Measurements from ENCODE around the gene TMBIM4. TPM values are rescaled to one million over a fixed set of nuclear protein-coding genes. Genes with fewer than 3 reads are reported as not detected.
A peak's percentile ranks its signal among the peaks of the same experiment; 100 is the strongest.

Gene TMBIM4
- total RNA-seq, 2 donors from 2014 or later = 18.7 to 21.9 TPM

GRCh38 chr12:66108386-66108785 lies 61.4 kb downstream of the TMBIM4 start:
- H3K4me1 ChIP-seq (ENCODE audit: control insufficient read depth, insufficient read depth, low read length) = peaks cover 13% of the 10 kb centered on the region
- no peak for TF ChIP-seq CTCF (conservative IDR thresholded peaks at IDR 0.05)
- H3K27me3 ChIP-seq (ENCODE audit: control insufficient read depth, insufficient read depth, low read length, poor library complexity, severe bottlenecking) = no peaks in the 10 kb centered on the region
- H3K9ac ChIP-seq (ENCODE audit: extremely low read depth, low read length, poor library complexity, severe bottlenecking) = no peak overlapping the region
- no peak overlapping the region for H3K27ac ChIP-seq (ENCODE audit: low read depth, low read length)
- WGBS, 2 experiments (ENCODE audit: insufficient coverage in 1 of 2, insufficient read length in 1 of 2) = no CpG with 5 or more reads among the region's 1 CpG
- Mint-ChIP-seq H3K27me3 (ENCODE audit: insufficient read depth) (no peaks in the 10 kb centered on the region), H3K4me1 (peaks cover 14% of the 10 kb centered on the region), H3K27ac (no peak overlapping the region), H3K9me3 (no peaks in the 10 kb centered on the region), H3K36me3 (ENCODE audit: low read depth) (no peaks in the 10 kb centered on the region), H3K4me3 (no peak overlapping the region)
- DNase-seq = no peak
- H3K4me3 ChIP-seq (ENCODE audit: low read length) = no peak overlapping the region
- no peaks in the 10 kb centered on the region for H3K36me3 ChIP-seq (ENCODE audit: control insufficient read depth, insufficient read depth, low read length)
- H3K9me3 ChIP-seq (ENCODE audit: control insufficient read depth, low read length) = no peaks in the 10 kb centered on the region

GRCh38 chr12:66107451-66107915 lies 62.3 kb downstream of the TMBIM4 start:
- TF ChIP-seq CTCF (conservative IDR thresholded peaks at IDR 0.05) = peak; percentile 85
- no peaks in the 10 kb centered on the region for H3K9me3 Mint-ChIP-seq
- H3K36me3 Mint-ChIP-seq (ENCODE audit: low read depth) = no peaks in the 10 kb centered on the region
- H3K27ac Mint-ChIP-seq = peak overlapping the region; percentile 44
- Histone ChIP-seq H3K27ac (ENCODE audit: low read depth, low read length) (no peak overlapping the region), H3K4me3 (ENCODE audit: low read length) (no peak overlapping the region), H3K27me3 (ENCODE audit: control insufficient read depth, insufficient read depth, low read length, poor library complexity, severe bottlenecking) (no peaks in the 10 kb centered on the region), H3K36me3 (ENCODE audit: control insufficient read depth, insufficient read depth, low read length) (no peaks in the 10 kb centered on the region), H3K4me1 (ENCODE audit: control insufficient read depth, insufficient read depth, low read length) (peaks cover 13% of the 10 kb centered on the region), H3K9me3 (ENCODE audit: control insufficient read depth, low read length) (no peaks in the 10 kb centered on the region), H3K9ac (ENCODE audit: extremely low read depth, low read length, poor library complexity, severe bottlenecking) (no peak overlapping the region)
- peaks cover 14% of the 10 kb centered on the region for H3K4me1 Mint-ChIP-seq
- DNase-seq = peak; percentile 89
- WGBS, 2 experiments (ENCODE audit: insufficient coverage in 1 of 2, insufficient read length in 1 of 2) = 61 to 66% methylated on average over 6 to 9 of the region's 9 CpGs
- H3K27me3 Mint-ChIP-seq (ENCODE audit: insufficient read depth) = no peaks in the 10 kb centered on the region
- H3K4me3 Mint-ChIP-seq = no peak overlapping the region

- Histone ChIP-seq H3K4me3 (ENCODE audit: low read length) (no peak overlapping the region), H3K27me3 (ENCODE audit: control insufficient read depth, insufficient read depth, low read length, poor library complexity, severe bottlenecking) (no peaks in the 10 kb centered on the region), H3K36me3 (ENCODE audit: control insufficient read depth, insufficient read depth, low read length) (no peaks in the 10 kb centered on the region), H3K27ac (ENCODE audit: low read depth, low read length) (no peak overlapping the region), H3K9ac (ENCODE audit: extremely low read depth, low read length, poor library complexity, severe bottlenecking) (no peak overlapping the region), H3K9me3 (ENCODE audit: control insufficient read depth, low read length) (peaks cover 7% of the 10 kb centered on the region), H3K4me1 (ENCODE audit: control insufficient read depth, insufficient read depth, low read length) (peaks cover 13% of the 10 kb centered on the region)
- peaks cover 11% of the 10 kb centered on the region for H3K4me1 Mint-ChIP-seq
- H3K27ac Mint-ChIP-seq = no peak overlapping the region
- no peaks in the 10 kb centered on the region for H3K36me3 Mint-ChIP-seq (ENCODE audit: low read depth)
- H3K27me3 Mint-ChIP-seq (ENCODE audit: insufficient read depth) = peaks cover 6% of the 10 kb centered on the region
- WGBS, 2 experiments (ENCODE audit: insufficient coverage in 1 of 2, insufficient read length in 1 of 2) = 71 to 93% methylated on average over 1 to 3 of the region's 3 CpGs
- peak; percentile 71 for TF ChIP-seq CTCF (conservative IDR thresholded peaks at IDR 0.05)
- no peak overlapping the region for H3K4me3 Mint-ChIP-seq
- peaks cover 22% of the 10 kb centered on the region for H3K9me3 Mint-ChIP-seq
- peak; percentile 83 for DNase-seq
These were observed 66.5 kb downstream of the TMBIM4 start for GRCh38 chr12:66103016-66103913.

Data from endodermal cell (in vitro differentiated cells).